OCI-LY7 (cell line): ENCODE measurements around the gene SYNGR1. TPM values are rescaled to one million over a fixed set of nuclear protein-coding genes. Genes with fewer than 3 reads are reported as not detected.

Experiments used
- BruUV-seq: library from RNA; stranded (reverse); fragments of 400-500 nt; replicated peaks from 2 replicates; lab custom pipeline; 2021; lab: Mats Ljungman, UMichigan
- CTCF ChIA-PET: fragments of 300-600 bp; sonication (Branson Sonifier 250); formaldehyde crosslinking; loops from one replicate; lab custom pipeline; 2022; ENCODE audit warnings: antibody characterized with exemption; ENCODE audit not compliant: unreplicated experiment; lab: Charles Lee
- POLR2A ChIA-PET: fragments of 300-600 bp; sonication (Branson Sonifier 250); formaldehyde crosslinking; loops from one replicate; lab custom pipeline; 2022; ENCODE audit warnings: antibody characterized with exemption; lab: Charles Lee
- DNase-seq: peaks from one replicate; pipeline ENCODE4 v3.0.0-alpha.2; 2015; ENCODE audit warnings: low spot score
- H2AFZ ChIP-seq: fragments of 200-600 bp; sonication (generic), shearing (Covaris generic); 2 replicates; pipeline ENCODE4 v1.6.1; 2014; ENCODE audit warnings: mild to moderate bottlenecking, antibody characterized with exemption, low read length, moderate library complexity
- H3K27ac ChIP-seq: fragments of 200-600 bp; sonication (generic); 2 replicates; pipeline ENCODE4 v1.5.1; 2014; ENCODE audit warnings: mixed run types, low read depth, mild to moderate bottlenecking, moderate library complexity, low read length, inconsistent platforms; ENCODE audit not compliant: poor library complexity, severe bottlenecking
- H3K36me3 ChIP-seq: fragments of 200-600 bp; sonication (generic); 2 replicates; pipeline ENCODE4 v1.6.1; 2014; ENCODE audit warnings: mild to moderate bottlenecking, antibody characterized with exemption, low read length, moderate library complexity, mixed read lengths; ENCODE audit not compliant: insufficient read depth
- H3K4me1 ChIP-seq: fragments of 200-600 bp; sonication (generic); 2 replicates; pipeline ENCODE4 v1.5.1; 2014; ENCODE audit warnings: mild to moderate bottlenecking, low read length; ENCODE audit not compliant: insufficient read depth, poor library complexity, severe bottlenecking
- H3K4me2 ChIP-seq: fragments of 200-600 bp; sonication (generic); 2 replicates; pipeline ENCODE4 v1.6.1; 2014; ENCODE audit warnings: mild to moderate bottlenecking, low read length
- H3K4me3 ChIP-seq: fragments of 200-600 bp; sonication (generic); 2 replicates; pipeline ENCODE4 v1.5.1; 2014; ENCODE audit warnings: mild to moderate bottlenecking, low read depth, low read length; ENCODE audit not compliant: poor library complexity, severe bottlenecking
- H3K79me2 ChIP-seq: fragments of 200-600 bp; sonication (generic); 2 replicates; pipeline ENCODE4 v1.6.1; 2016; ENCODE audit warnings: low read depth, mild to moderate bottlenecking, low read length, moderate library complexity, mixed read lengths; ENCODE audit not compliant: insufficient read depth
- H3K9me2 ChIP-seq: fragments of 200-600 bp; sonication (generic); 2 replicates; pipeline ENCODE4 v1.6.1; 2016; ENCODE audit warnings: mild to moderate bottlenecking, low read length, mixed read lengths; ENCODE audit not compliant: insufficient read depth
- H3K9me3 ChIP-seq: fragments of 200-600 bp; sonication (generic); 2 replicates; pipeline ENCODE4 v1.6.1; 2014; ENCODE audit warnings: mild to moderate bottlenecking, mixed run types, low read length, mixed read lengths
- H4K20me1 ChIP-seq: fragments of 200-600 bp; sonication (generic); 2 replicates; pipeline ENCODE4 v1.6.1; 2014; ENCODE audit warnings: mild to moderate bottlenecking, antibody characterized with exemption, low read length, moderate library complexity, mixed read lengths; ENCODE audit not compliant: insufficient read depth
- CTCF ChIP-seq: fragments of 200-600 bp; sonication (generic); conservative IDR thresholded peaks from 2 replicates; pipeline ENCODE4 v1.5.1; 2014; ENCODE audit warnings: mild to moderate bottlenecking, antibody characterized with exemption, low read length, moderate library complexity, mixed read lengths
- EZH2phosphoT487 ChIP-seq: fragments of 200-600 bp; sonication (generic); IDR thresholded peaks from 2 replicates; pipeline ENCODE4 v1.6.1; 2018; ENCODE audit warnings: low read depth, borderline replicate concordance, mild to moderate bottlenecking, mixed run types, antibody characterized with exemption, low read length, moderate library complexity, mixed read lengths
- intact Hi-C: fragments of 100-400 bp; cut with micrococcal nuclease; formaldehyde crosslinking; loops from one replicate; pipeline ENCODE4 v1.10.0; 2022; ENCODE audit not compliant: unreplicated experiment
- total RNA-seq, 2 experiments: library from RNA; depleted of rRNA in 1 of 2; stranded (reverse); fragments of >200 nt in 1 of 2; shearing (Covaris generic) in 1 of 2; gene quantifications; 2 replicates each; pipeline ENCODE4 v1.2.3, GENCODE V29; 2014 to 2022

The SYNGR1 gene
- total RNA-seq, 2 experiments from 2014 or later = 10.2 to 23.3 TPM

GRCh38 chr22:39351689-39352214 lies 2.0 kb downstream of the SYNGR1 start:
- peak overlapping the region; percentile 94 for H3K4me2 ChIP-seq
- no peaks in the 10 kb centered on the region for H3K9me2 ChIP-seq
- H2AFZ ChIP-seq = no peak overlapping the region
- ChIA-PET CTCF (interaction anchor here (0.6 kb wide), 1 partner anchor 13 kb away, joined by 6 read pairs; no protein-coding TSS in a partner anchor), POLR2A (no interaction called here)
- intact Hi-C loops = no loop called here
- no peaks in the 10 kb centered on the region for H3K36me3 ChIP-seq
- H3K79me2 ChIP-seq = no peaks in the 10 kb centered on the region
- H3K4me1 ChIP-seq = peaks cover 39% of the 10 kb centered on the region
- peak; percentile 60 for DNase-seq
- no peak overlapping the region for H3K4me3 ChIP-seq
- BruUV-seq = no TSS peak
- H4K20me1 ChIP-seq = no peaks in the 10 kb centered on the region
- TF ChIP-seq CTCF (no peak), EZH2phosphoT487 (no peak)
- no peaks in the 10 kb centered on the region for H3K9me3 ChIP-seq
- H3K27ac ChIP-seq = peak overlapping the region; percentile 34

GRCh38 chr22:39352306-39352891 lies 2.6 kb downstream of the SYNGR1 start:
- Histone ChIP-seq H3K4me3 (no peak overlapping the region), H2AFZ (no peak overlapping the region), H3K4me1 (peaks cover 41% of the 10 kb centered on the region), H3K4me2 (no peak overlapping the region), H3K36me3 (no peaks in the 10 kb centered on the region), H3K9me3 (no peaks in the 10 kb centered on the region), H3K9me2 (no peaks in the 10 kb centered on the region), H3K79me2 (no peaks in the 10 kb centered on the region), H4K20me1 (no peaks in the 10 kb centered on the region), H3K27ac (no peak overlapping the region)
- no peak for DNase-seq
- ChIA-PET CTCF (interaction anchor here (0.6 kb wide), 1 partner anchor 12 kb away, joined by 6 read pairs; no protein-coding TSS in a partner anchor), POLR2A (no interaction called here)
- no TSS peak for BruUV-seq
- TF ChIP-seq EZH2phosphoT487 (no peak), CTCF (no peak)
- intact Hi-C loops = no loop called here

- no peak overlapping the region for H3K4me2 ChIP-seq
- no peaks in the 10 kb centered on the region for H4K20me1 ChIP-seq
- ChIA-PET POLR2A (no interaction called here), CTCF (no interaction called here)
- intact Hi-C loops = no loop called here
- DNase-seq = no peak
- H3K79me2 ChIP-seq = no peaks in the 10 kb centered on the region
- no peaks in the 10 kb centered on the region for H3K9me3 ChIP-seq
- TF ChIP-seq EZH2phosphoT487 (no peak), CTCF (no peak)
- no TSS peak for BruUV-seq
- H2AFZ ChIP-seq = no peak overlapping the region
- H3K4me1 ChIP-seq = peaks cover 41% of the 10 kb centered on the region
- H3K27ac ChIP-seq = no peak overlapping the region
- H3K36me3 ChIP-seq = no peaks in the 10 kb centered on the region
- no peak overlapping the region for H3K4me3 ChIP-seq
- H3K9me2 ChIP-seq = no peaks in the 10 kb centered on the region
These were observed 3.6 kb downstream of the SYNGR1 start for GRCh38 chr22:39353346-39353745.
